Breast epithelium (tissue), 4 donors: Measurements from ENCODE around the gene MIOS. TPM values are rescaled to one million over a fixed set of nuclear protein-coding genes. Genes with fewer than 3 reads are reported as not detected.
"Not testable (repeated sequence)": the region's sequence is repeated elsewhere in the genome, so short reads cannot be mapped to it uniquely, and the experiment has no call there.

ENCODE experiments used
- DNase-seq, 2 donors: peaks; one replicate each; pipeline ENCODE4 v3.0.0-alpha.2; 2019; ENCODE audit warnings: low spot score in 2 of 2
- H3K27ac ChIP-seq, 2 donors: fragments of 200-600 bp; sonication (generic) in 1 of 2; one replicate each; pipeline ENCODE4 v1.5.1; 2016 to 2019; ENCODE audit warnings: mild to moderate bottlenecking in 1 of 2
- H3K27me3 ChIP-seq, 2 donors: fragments of 200-600 bp; sonication (generic) in 1 of 2; one replicate each; pipeline versions ENCODE4 v1.5.1 to v1.6.0; 2017 to 2019; ENCODE audit warnings: control low read depth in 1 of 2, mild to moderate bottlenecking in 1 of 2
- H3K36me3 ChIP-seq: fragments of 200-600 bp; one replicate; pipeline ENCODE4 v1.5.1; 2019
- H3K4me1 ChIP-seq, 2 donors: fragments of 200-600 bp; sonication (generic); one replicate each; pipeline ENCODE4 v1.5.1; 2016 to 2019; ENCODE audit warnings: control low read depth in 1 of 2
- H3K4me3 ChIP-seq, 3 donors: fragments of 200-600 bp; sonication (generic); 1 replicate in 2 of 3; 2 replicates in 1 of 3; pipeline ENCODE4 v1.5.1; 2016 to 2019; ENCODE audit warnings: mild to moderate bottlenecking in 3 of 3, moderate library complexity in 2 of 3
- H3K9me3 ChIP-seq, 2 donors: fragments of 200-600 bp; sonication (generic) in 1 of 2; one replicate each; pipeline ENCODE4 v1.5.1; 2016 to 2019; ENCODE audit warnings: control low read depth in 1 of 2
- CTCF ChIP-seq, 3 donors: fragments of 450-650 bp; IDR thresholded peaks; one replicate each; pipeline ENCODE4 v1.5.1; 2016 to 2017; ENCODE audit warnings: antibody characterized with exemption in 3 of 3, mild to moderate bottlenecking in 3 of 3, moderate library complexity in 3 of 3
- POLR2A ChIP-seq: fragments of 450-650 bp; IDR thresholded peaks from one replicate; pipeline ENCODE4 v1.6.1; 2016; ENCODE audit warnings: antibody characterized with exemption, mild to moderate bottlenecking, moderate library complexity
- POLR2AphosphoS5 ChIP-seq, 3 donors: sonication (generic); formaldehyde crosslinking; IDR thresholded peaks; one replicate each; pipeline ENCODE4 v1.6.1; 2017; ENCODE audit warnings: antibody characterized with exemption in 3 of 3
- intact Hi-C: fragments of 100-400 bp; cut with DNase I; formaldehyde crosslinking; loops from one replicate; pipeline ENCODE4 v1.15.1; 2023; ENCODE audit warnings: low total_unique reads
- total RNA-seq, 3 donors: library from RNA; depleted of rRNA; stranded (reverse); fragments of >200 nt; gene quantifications; one replicate each; pipeline ENCODE4 v1.1.0, GENCODE V29; 2016

MIOS gene
- total RNA-seq, 3 donors from 2014 or later, result 35.0 to 59.9 (median 56.7) TPM

GRCh38 chr7:7651479-7651878 lies 84.8 kb downstream of the MIOS start:
- no peak for TF ChIP-seq POLR2A
- TF ChIP-seq CTCF (IDR thresholded peaks at IDR 0.05), result no peak
- TF ChIP-seq POLR2AphosphoS5 (IDR thresholded peaks at IDR 0.05), result no peak
- H3K9me3 ChIP-seq, result peaks cover 0 to 4% of the 10 kb centered on the region in 2 donors
- H3K27ac ChIP-seq, result no peak overlapping the region
- no peak for DNase-seq
- H3K4me1 ChIP-seq, result no peaks in the 10 kb centered on the region
- intact Hi-C loops, result no loop called here
- no peaks in the 10 kb centered on the region for H3K36me3 ChIP-seq
- no peaks in the 10 kb centered on the region for H3K27me3 ChIP-seq
- no peak overlapping the region for H3K4me3 ChIP-seq

- Histone ChIP-seq H3K36me3 (no peaks in the 10 kb centered on the region), H3K27ac (no peak overlapping the region), H3K27me3 (no peaks in the 10 kb centered on the region), H3K4me1 (no peaks in the 10 kb centered on the region), H3K4me3 (no peak overlapping the region), H3K9me3 (no peaks in the 10 kb centered on the region)
- DNase-seq, result no peak
- intact Hi-C loops, result no loop called here
- TF ChIP-seq CTCF (IDR thresholded peaks at IDR 0.05) (no peak), POLR2A (no peak), POLR2AphosphoS5 (IDR thresholded peaks at IDR 0.05) (no peak)
These were observed 86.3 kb downstream of the MIOS start for GRCh38 chr7:7652798-7653540.

- intact Hi-C loops, result no loop called here
- Histone ChIP-seq H3K9me3 (no peaks in the 10 kb centered on the region), H3K4me3 (no peak overlapping the region), H3K27me3 (no peaks in the 10 kb centered on the region), H3K4me1 (no peaks in the 10 kb centered on the region), H3K36me3 (no peaks in the 10 kb centered on the region), H3K27ac (no peak overlapping the region)
- TF ChIP-seq CTCF (IDR thresholded peaks at IDR 0.05) (peak in 2 of 3 donors; percentile 14 to 20), POLR2A (no peak), POLR2AphosphoS5 (IDR thresholded peaks at IDR 0.05) (no peak)
- no peak for DNase-seq
These were observed 87.0 kb downstream of the MIOS start for GRCh38 chr7:7653593-7654187.

- Histone ChIP-seq H3K4me1 (no peaks in the 10 kb centered on the region), H3K9me3 (no peaks in the 10 kb centered on the region), H3K27me3 (no peaks in the 10 kb centered on the region), H3K4me3 (no peak overlapping the region), H3K36me3 (no peaks in the 10 kb centered on the region), H3K27ac (no peak overlapping the region)
- no peak for DNase-seq
- TF ChIP-seq POLR2AphosphoS5 (IDR thresholded peaks at IDR 0.05) (no peak), CTCF (IDR thresholded peaks at IDR 0.05) (no peak), POLR2A (no peak)
- intact Hi-C loops, result no loop called here
These were observed 88.5 kb downstream of the MIOS start for GRCh38 chr7:7654964-7655715.

GRCh38 chr7:7656459-7656858 lies 89.8 kb downstream of the MIOS start:
- H3K4me1 ChIP-seq, H3K36me3 ChIP-seq, intact Hi-C loops, DNase-seq, H3K27ac ChIP-seq, H3K4me3 ChIP-seq, H3K9me3 ChIP-seq, H3K27me3 ChIP-seq: not testable (repeated sequence)

Other genes starting within 250 kb of the MIOS start
- 1 to 10 TPM; 1.1 to 5.7 (median 4.9) TPM for gene COL28A1, start 31.0 kb upstream of the MIOS start, total RNA-seq
- gene UMAD1, start 73.9 kb downstream of the MIOS start, total RNA-seq, result 10 to 100 TPM; 13.6 to 25.6 (median 17.7) TPM
- 10 to 100 TPM; 18.7 to 24.6 (median 22.3) TPM for gene RPA3, start 151.7 kb downstream of the MIOS start, total RNA-seq